ENCODE results near the gene ATAD5.

The ATAD5 gene, protein sequence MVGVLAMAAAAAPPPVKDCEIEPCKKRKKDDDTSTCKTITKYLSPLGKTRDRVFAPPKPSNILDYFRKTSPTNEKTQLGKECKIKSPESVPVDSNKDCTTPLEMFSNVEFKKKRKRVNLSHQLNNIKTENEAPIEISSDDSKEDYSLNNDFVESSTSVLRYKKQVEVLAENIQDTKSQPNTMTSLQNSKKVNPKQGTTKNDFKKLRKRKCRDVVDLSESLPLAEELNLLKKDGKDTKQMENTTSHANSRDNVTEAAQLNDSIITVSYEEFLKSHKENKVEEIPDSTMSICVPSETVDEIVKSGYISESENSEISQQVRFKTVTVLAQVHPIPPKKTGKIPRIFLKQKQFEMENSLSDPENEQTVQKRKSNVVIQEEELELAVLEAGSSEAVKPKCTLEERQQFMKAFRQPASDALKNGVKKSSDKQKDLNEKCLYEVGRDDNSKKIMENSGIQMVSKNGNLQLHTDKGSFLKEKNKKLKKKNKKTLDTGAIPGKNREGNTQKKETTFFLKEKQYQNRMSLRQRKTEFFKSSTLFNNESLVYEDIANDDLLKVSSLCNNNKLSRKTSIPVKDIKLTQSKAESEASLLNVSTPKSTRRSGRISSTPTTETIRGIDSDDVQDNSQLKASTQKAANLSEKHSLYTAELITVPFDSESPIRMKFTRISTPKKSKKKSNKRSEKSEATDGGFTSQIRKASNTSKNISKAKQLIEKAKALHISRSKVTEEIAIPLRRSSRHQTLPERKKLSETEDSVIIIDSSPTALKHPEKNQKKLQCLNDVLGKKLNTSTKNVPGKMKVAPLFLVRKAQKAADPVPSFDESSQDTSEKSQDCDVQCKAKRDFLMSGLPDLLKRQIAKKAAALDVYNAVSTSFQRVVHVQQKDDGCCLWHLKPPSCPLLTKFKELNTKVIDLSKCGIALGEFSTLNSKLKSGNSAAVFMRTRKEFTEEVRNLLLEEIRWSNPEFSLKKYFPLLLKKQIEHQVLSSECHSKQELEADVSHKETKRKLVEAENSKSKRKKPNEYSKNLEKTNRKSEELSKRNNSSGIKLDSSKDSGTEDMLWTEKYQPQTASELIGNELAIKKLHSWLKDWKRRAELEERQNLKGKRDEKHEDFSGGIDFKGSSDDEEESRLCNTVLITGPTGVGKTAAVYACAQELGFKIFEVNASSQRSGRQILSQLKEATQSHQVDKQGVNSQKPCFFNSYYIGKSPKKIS (N-terminal part only)

DNA sequence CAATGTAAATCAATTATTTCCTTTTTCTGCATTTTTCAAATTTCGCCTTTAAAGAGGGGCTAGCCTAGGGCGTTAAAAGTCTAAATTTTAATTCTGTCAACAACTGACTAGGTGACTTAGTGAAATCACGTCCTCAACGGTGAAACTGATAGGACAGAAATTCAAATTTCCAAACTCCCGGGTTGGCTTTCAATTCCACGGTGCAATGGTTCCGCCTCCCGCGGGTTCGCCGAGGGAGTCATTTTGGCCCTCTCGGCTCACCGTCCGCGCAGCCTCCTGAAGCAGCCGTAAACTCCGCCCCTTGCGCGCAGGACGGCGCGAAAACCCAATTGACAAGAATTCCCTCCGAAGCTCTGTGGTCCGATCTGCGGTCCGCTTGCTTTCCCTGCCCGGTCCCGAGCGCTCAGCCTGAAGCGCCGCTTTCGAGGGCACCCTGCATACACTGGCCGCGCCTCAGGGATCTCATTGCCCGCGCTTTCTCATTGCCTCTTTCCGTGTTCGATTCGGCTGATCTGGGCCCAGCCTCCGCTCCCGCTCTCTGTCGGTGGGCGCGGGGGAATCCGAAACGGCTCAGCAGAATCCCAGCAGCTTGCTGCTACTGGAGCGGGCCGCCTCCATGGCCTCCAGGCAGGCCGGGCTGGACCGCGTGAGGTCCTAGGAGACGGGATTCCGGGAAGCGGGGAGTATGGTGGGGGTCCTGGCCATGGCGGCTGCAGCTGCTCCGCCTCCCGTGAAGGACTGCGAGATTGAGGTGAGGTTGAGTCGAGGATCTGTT is at the start of gene ATAD5:
TSS of gene ATAD5 (plus strand) at position 304 of the 775 bp plus-strand sequence. CDS start at position 686, 382 bp downstream.
- TF ChIP-seq, protein P1, sequence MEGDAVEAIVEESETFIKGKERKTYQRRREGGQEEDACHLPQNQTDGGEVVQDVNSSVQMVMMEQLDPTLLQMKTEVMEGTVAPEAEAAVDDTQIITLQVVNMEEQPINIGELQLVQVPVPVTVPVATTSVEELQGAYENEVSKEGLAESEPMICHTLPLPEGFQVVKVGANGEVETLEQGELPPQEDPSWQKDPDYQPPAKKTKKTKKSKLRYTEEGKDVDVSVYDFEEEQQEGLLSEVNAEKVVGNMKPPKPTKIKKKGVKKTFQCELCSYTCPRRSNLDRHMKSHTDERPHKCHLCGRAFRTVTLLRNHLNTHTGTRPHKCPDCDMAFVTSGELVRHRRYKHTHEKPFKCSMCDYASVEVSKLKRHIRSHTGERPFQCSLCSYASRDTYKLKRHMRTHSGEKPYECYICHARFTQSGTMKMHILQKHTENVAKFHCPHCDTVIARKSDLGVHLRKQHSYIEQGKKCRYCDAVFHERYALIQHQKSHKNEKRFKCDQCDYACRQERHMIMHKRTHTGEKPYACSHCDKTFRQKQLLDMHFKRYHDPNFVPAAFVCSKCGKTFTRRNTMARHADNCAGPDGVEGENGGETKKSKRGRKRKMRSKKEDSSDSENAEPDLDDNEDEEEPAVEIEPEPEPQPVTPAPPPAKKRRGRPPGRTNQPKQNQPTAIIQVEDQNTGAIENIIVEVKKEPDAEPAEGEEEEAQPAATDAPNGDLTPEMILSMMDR (IDR thresholded peaks at IDR 0.05; ENCODE audit: low read depth, low read length), result no peak
- H3K4me3 ChIP-seq (ENCODE audit: low read depth, low read length), result peak within 1 kb of the TSS; percentile 71

DNA sequence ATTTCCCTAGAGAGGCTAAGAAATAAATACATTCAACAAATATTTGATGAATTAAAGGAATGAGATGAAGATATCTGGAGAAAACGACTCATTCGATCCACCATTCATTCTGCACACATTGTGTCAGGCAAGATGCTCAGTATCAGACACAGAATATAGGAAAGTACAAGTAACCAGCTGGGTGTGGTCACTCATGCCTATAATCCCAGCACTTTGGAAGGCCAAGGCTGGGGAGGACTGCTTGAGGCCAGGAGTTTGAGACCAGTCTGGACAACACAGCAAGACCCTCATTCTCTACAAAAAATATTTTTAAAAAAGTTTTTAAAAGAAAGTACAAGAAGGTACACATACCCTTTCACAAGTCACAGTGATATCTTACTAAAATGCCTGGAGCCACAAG is 49.6 kb upstream of the ATAD5 start:
- no peak overlapping the region for H3K4me3 ChIP-seq (ENCODE audit: low read depth, low read length)
- TF ChIP-seq, protein P1 (IDR thresholded peaks at IDR 0.05; ENCODE audit: low read depth, low read length), result no peak

DNA sequence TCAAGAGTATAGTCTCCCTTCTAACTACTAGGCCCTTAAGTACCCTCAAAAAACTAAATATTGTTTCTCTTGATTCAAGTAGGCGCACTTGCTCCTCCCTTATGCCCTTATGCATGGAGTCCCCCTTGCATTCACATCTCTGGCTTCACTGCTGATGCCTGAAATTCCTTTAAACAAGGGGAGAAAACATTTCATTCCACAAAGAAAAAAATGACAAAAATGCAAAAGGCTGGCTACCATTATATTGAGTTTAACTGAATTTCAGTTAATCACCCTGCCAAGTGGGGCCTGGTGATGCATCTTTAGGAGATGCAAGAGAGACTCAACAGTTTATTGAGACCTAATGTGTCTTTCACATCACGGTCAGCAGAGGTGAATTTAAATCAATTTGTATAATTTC is 42.8 kb upstream of the ATAD5 start:
- TF ChIP-seq, protein P1 (IDR thresholded peaks at IDR 0.05; ENCODE audit: low read depth, low read length), result no peak
- no peak overlapping the region for H3K4me3 ChIP-seq (ENCODE audit: low read depth, low read length)

DNA sequence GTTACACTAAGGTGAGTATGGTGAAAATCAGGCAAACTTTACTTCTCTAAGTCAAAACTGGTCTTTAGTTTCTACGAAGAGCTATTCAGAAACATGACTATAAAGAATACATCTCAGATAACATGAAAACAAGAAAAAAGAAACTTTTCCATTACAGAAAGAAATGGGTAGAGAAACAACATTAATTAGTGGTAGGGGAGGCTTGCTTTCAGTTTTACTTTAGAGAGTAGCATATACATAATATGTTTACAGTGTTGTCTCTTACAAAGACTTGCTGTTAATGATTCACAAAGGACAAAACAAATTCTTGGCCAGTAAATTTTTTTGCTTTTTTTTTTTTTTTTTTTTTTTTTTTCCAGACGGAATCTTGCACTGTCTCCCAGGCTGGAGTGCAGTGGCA is 41.5 kb upstream of the ATAD5 start:
- H3K4me3 ChIP-seq (ENCODE audit: low read depth, low read length), result no peak overlapping the region
- TF ChIP-seq, protein P1 (IDR thresholded peaks at IDR 0.05; ENCODE audit: low read depth, low read length), result no peak

DNA sequence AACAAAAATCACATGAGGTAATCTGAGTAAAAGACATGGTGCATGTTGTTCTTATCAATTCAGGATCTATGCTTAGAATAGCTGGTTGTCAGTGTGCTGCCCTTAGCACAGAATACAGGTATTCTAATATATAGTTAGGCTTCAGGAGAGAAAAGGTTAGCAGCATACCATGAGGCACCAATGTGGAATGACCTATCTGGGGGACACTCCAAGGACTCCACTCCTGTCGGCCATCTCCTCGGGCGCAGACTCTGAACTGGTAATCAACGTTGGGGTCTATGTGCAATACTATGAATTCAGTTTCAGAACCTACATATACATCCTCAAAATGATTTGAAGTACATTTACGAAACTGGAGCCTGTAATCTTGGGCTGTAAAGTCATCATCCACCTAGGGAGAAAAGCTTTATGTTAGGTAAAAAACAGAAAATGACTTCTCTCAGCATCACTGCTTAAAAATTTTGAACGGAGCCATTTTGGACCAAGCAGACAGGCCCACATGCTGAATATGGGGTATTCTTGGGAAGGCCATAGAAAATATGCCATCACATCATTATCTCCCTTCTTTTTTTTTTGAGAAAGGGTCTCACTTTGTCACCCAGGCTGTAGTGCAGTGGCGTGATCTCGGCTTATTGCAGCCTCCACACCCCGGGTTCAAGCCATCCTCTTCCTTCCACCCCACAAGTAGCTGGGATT is 38.3 kb upstream of the ATAD5 start:
- TF ChIP-seq, protein P1 (IDR thresholded peaks at IDR 0.05; ENCODE audit: low read depth, low read length), result no peak
- no peak overlapping the region for H3K4me3 ChIP-seq (ENCODE audit: low read depth, low read length)

DNA sequence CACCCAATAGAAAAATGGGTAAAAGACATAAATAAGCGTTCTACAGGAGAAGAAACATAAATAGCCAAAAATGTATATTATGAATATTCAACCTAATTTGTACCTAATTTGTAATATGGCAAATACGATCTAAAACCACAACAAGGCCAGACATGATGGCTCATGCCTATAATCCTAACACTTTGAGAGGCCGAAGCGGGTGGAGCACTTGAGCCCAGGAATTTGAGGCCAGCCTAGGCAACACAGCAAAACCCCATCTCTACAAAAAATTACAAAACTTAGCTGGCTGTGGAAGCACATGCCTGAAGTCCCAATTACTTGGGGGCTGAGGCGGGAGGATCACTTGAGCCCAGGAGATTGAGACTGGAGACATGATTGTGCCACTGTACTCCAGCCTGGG is 37.4 kb upstream of the ATAD5 start:
- TF ChIP-seq, protein P1 (IDR thresholded peaks at IDR 0.05; ENCODE audit: low read depth, low read length), result no peak
- H3K4me3 ChIP-seq (ENCODE audit: low read depth, low read length), result no peak overlapping the region
